Peyer's patch (tissue), 4 donors: Measurements from ENCODE around the gene MEIS1. TPM values are rescaled to one million over a fixed set of nuclear protein-coding genes. Genes with fewer than 3 reads are reported as not detected.

Experiments used
- DNase-seq, 3 donors: peaks; one replicate each; pipeline ENCODE4 v3.0.0-alpha.2; 2017 to 2019
- H3K27ac ChIP-seq, 4 donors: fragments of 200-600 bp; sonication (generic); one replicate each; pipeline ENCODE4 v1.5.1; 2016 to 2019
- H3K27me3 ChIP-seq, 2 donors: fragments of 200-600 bp; sonication (generic); one replicate each; pipeline ENCODE4 v1.5.1; 2019
- H3K36me3 ChIP-seq, 3 donors: fragments of 200-600 bp; sonication (generic); one replicate each; pipeline ENCODE4 v1.5.1; 2016 to 2019
- H3K4me1 ChIP-seq, 4 donors: fragments of 200-600 bp; sonication (generic); one replicate each; pipeline ENCODE4 v1.5.1; 2016 to 2019
- H3K4me3 ChIP-seq, 4 donors: fragments of 200-600 bp; sonication (generic); 1 replicate in 3 of 4; 2 replicates in 1 of 4; pipeline ENCODE4 v1.5.1; 2016 to 2019; ENCODE audit warnings: mild to moderate bottlenecking in 1 of 4
- H3K9me3 ChIP-seq, 4 donors: fragments of 200-600 bp; sonication (generic); one replicate each; pipeline ENCODE4 v1.5.1; 2016 to 2019; ENCODE audit warnings: mild to moderate bottlenecking in 1 of 4
- CTCF ChIP-seq, 6 experiments: fragments of 450-650 bp in 4 of 6; fragments of 200-600 bp in 2 of 6; sonication (generic) in 1 of 6; IDR thresholded peaks; one replicate each; pipeline ENCODE4 v1.5.1; 2017 to 2019; ENCODE audit warnings: antibody characterized with exemption in 6 of 6, mild to moderate bottlenecking in 3 of 6, moderate library complexity in 1 of 6
- POLR2A ChIP-seq, 2 donors: fragments of 450-650 bp; IDR thresholded peaks; one replicate each; pipeline ENCODE4 v1.5.1; 2017; ENCODE audit warnings: antibody characterized with exemption in 2 of 2, mild to moderate bottlenecking in 2 of 2, moderate library complexity in 2 of 2
- total RNA-seq, 4 donors: library from RNA; depleted of rRNA; stranded (reverse); fragments of >200 nt; gene quantifications; one replicate each; pipeline ENCODE4 v1.1.0, GENCODE V29; 2016

Gene MEIS1
- total RNA-seq, 4 donors from 2014 or later = 7.2 to 64.4 (median 16.3) TPM

- Histone ChIP-seq H3K27me3 (no peaks in the 10 kb centered on the region), H3K27ac (no peak overlapping the region), H3K9me3 (no peaks in the 10 kb centered on the region), H3K4me1 (no peaks in the 10 kb centered on the region), H3K4me3 (no peak overlapping the region), H3K36me3 (no peaks in the 10 kb centered on the region)
- no peak for TF ChIP-seq POLR2A (IDR thresholded peaks at IDR 0.05)
- no peak for TF ChIP-seq CTCF (IDR thresholded peaks at IDR 0.05)
- DNase-seq = no peak
These were observed 172.2 kb downstream of the MEIS1 start for GRCh38 chr2:66607152-66607551.
